COLO668 (cell line): ENCODE results near the gene ATXN7.

Experiments used
- DNase-seq: peaks from one replicate; lab custom pipeline; 2025; ENCODE audit not compliant: unreplicated experiment; lab: John Stamatoyannopoulos, UW

ATXN7 gene

GRCh38 chr3:63905731-63906620, 42.3 kb downstream of the ATXN7 start:
- no peak for DNase-seq

GRCh38 chr3:63908081-63908736, 44.5 kb downstream of the ATXN7 start:
- DNase-seq: no peak

GRCh38 chr3:63908776-63909175, 45.1 kb downstream of the ATXN7 start:
- no peak for DNase-seq

GRCh38 chr3:63909431-63909830, 45.8 kb downstream of the ATXN7 start:
- DNase-seq: no peak

DNA sequence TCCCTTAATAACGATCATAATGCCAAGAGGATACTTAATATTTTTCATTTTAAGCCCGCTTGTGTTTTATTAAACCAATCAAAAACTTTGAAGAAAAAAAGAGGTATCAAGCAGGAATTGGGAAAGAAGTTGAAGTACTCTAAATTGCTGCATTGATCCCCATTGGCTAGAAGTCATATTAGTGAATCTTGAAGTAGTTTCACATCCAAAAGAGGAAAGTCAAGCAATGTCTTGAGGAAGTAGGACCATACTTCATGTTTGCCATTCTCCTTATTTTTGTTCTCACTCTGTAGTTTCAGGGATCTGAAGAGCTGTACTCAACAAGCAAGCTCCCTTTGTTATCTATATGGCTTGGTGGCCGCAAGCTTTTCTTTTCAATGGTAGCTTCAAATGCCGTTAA, 46.3 kb downstream of the ATXN7 start:
- no peak for DNase-seq

GRCh38 chr3:63910891-63911290, 47.2 kb downstream of the ATXN7 start:
- no peak for DNase-seq

DNA sequence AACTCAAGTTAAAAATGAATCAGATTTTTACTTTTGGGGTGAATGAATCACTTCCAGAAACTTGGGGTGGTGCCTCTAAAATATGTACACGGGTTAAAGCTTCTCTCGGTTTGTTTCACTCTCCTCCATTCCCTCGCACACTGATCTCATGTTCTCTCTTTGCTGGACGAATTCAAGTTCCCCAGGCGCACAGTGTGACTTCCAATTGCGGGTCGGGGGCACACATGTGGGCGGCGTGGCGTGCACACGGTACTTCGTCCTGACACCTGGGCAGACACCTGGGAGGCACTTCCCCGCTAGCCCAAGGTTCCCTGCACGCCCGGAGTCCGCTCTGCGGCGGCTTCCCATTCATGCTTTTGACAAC, 47.8 kb downstream of the ATXN7 start:
- DNase-seq: no peak

- DNase-seq: peak; percentile 86
Observed at GRCh38 chr3:63911873-63912767, 48.5 kb downstream of the ATXN7 start, which contains the start of gene SCAANT1. Gene SCAANT1, minus strand, starts transcription at chr3:63912383.

DNA sequence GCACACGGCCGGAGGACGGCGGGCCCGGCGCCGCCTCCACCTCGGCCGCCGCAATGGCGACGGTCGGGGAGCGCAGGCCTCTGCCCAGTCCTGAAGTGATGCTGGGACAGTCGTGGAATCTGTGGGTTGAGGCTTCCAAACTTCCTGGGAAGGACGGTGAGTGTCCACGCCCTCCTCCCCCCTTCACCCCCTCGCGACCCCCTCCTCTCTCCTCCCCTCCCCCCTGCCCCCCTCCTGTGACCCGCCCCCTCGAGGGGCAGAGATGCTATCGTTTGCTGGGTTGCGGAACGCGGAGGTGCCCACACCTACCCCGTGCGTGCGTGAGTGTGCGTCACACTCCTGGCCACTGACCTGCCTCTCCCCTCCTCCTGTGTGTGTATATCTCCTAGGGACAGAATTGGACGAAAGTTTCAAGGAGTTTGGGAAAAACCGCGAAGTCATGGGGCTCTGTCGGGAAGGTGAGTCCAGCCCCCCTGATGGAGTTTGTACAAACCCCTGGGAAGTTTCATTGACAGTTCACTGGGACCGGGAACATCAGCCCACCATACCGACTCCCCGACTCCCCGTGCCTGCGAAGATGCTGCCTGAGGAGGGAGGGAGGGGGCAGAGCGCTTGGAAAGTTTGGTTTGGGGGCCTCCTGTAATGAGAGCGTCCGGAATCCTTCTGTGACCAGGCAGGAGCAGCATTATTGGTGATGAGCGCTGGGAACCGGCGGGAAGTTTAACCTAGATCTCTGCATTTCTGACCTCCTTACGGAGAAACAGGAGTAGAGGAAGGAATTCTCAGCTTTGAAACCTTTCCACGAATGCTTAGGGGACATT, 49.3 kb downstream of the ATXN7 start:
- DNase-seq: peak; percentile 40

DNA sequence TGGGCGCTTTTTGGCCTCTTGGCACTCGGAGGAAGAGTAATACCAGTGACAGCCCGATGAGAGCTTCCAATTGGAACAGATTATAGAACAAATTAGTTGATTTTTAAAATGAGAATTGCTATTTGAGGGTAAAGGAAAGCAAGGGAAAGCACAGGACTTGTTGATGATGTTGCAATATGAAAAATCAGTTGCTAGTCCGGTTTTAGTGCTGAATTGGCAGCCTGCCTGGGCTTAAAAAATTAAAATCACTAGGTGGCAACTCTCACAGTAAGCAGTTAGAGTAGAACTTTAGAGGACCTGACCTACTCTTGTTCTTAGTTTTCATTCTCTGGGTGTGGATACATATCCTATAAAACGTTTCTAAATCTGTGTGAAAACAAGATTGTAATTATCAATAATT, 50.6 kb downstream of the ATXN7 start:
- DNase-seq: no peak

- no peak for DNase-seq
Observed at GRCh38 chr3:63918321-63918720, 54.7 kb downstream of the ATXN7 start.

GRCh38 chr3:63920001-63920400, 56.3 kb downstream of the ATXN7 start:
- no peak for DNase-seq

DNA sequence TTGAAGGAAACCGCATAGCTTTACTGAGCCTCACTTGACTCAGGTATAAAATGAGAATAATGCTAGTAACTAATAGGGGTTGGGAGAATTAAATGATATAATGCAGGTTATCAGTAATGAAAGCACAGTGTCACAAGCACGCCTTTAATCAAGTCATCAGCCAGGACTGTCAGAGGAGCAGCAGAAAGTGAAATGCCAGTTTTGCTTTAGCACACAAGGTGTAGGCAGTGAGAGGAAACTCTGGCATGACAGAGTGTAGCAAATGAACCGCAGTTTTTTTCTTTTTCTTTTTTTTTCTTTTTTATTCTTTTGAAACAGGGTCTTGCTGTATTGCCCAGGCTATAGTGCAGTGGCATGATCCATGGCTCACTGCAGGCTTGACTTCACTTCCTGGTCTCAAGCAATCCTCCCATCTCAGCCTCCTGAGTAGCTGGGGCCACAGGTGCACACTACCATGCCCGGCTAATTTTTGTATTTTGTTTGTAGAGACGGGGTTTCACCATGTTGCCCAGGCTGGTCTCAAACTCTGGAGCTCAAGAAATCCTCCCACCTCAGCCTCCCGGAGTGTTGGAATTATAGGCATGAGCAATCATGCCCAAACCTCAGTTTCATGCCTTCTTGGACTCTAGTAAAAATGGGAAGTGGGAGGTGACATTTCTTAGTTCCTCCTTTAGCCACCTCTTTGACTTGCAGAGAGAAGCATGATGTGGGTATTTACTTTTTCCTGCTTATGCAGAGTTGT, 58.2 kb downstream of the ATXN7 start:
- DNase-seq: no peak

DNA sequence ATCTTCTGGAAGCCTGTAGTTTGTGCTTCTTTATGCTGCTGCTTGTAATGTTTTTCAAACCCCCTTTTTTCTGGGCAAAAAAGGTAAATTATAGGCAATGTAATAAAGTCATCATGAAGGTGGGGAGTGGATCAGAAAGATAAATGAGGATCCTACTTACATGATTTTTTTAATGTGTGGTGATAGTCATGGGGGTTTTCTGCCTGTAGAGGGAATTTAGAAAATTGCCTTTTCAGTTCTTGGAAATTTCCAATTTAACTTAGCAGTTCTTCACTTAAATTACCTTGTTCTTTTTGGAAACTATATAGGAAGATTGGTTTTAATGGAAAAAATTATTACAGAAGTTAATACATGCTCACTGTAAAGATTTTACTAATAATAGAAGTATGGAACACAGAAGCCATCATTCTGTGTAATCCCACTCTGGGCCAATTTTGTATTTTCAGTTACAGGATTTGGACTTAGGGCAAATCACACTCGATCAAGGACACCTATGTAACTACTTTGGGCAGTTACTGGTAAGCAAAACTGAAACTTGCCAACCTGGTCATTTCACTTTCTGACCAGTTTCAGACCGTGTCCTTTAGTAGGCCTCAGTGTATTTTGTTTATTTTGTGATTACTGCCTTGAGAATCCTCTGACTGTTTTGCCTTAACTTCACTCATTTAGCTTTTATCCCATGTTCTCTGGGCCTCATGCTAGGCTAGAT, 59.0 kb downstream of the ATXN7 start:
- DNase-seq: no peak

GRCh38 chr3:63926309-63926708, 62.6 kb downstream of the ATXN7 start:
- DNase-seq: no peak

DNA sequence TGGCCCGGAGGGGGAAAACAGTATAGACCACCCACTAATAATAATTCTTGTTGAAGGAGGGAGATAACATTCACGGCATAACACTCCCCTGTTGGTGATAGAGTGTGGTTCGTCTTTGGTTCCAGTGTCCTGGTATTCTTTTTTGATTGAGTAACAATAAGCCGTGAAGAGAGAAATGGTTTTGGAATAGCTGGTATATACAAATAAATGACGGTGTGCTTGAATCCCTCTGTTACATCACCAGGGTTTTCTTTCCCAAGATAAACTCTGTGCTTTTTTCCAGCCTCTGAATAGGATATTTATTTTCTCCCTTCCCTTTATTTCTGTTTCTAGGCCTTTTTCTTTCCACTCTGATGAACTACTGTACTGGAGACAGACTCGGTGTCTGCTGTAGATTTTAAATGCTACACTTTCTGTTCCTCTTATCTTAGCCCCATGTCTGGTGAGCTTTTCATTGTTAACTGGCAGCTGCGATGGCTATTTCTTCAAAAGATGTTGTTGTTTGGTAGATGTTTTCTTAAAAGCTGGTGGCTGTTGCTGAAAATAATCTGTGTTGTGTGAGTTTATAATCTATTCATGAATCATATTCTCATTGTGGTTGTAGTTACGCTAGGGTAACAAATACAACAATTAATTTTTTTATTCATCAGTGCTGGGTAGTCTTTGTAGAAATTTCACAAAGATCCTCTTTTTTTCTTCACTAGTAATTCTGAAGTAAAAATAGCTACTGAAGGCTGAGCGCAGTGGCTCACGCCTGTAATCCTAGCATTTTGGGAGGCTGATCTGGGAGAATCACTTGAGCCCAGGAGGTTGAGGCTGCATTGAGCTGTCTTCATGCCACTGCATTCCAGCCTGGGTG, 64.0 kb downstream of the ATXN7 start:
- no peak for DNase-seq

DNA sequence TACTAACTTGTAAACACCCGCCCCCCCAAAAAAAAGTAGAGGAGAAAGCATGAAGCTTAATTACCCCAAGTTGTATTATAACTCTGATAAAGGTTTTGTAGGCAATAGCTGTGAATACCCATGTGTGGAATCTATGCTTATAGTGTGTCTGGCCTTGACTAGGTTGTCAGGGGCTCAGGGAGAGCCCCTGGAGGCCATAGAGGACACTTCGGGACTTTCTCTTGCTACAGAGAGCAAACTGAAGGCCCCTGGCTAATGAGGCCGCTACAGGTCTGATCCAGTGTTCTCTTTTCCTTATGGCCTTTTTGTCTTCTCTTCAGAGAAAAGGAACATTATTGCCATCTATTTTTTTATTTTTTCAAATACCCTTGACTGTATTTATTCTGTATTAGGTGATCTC, 67.6 kb downstream of the ATXN7 start:
- no peak for DNase-seq

DNA sequence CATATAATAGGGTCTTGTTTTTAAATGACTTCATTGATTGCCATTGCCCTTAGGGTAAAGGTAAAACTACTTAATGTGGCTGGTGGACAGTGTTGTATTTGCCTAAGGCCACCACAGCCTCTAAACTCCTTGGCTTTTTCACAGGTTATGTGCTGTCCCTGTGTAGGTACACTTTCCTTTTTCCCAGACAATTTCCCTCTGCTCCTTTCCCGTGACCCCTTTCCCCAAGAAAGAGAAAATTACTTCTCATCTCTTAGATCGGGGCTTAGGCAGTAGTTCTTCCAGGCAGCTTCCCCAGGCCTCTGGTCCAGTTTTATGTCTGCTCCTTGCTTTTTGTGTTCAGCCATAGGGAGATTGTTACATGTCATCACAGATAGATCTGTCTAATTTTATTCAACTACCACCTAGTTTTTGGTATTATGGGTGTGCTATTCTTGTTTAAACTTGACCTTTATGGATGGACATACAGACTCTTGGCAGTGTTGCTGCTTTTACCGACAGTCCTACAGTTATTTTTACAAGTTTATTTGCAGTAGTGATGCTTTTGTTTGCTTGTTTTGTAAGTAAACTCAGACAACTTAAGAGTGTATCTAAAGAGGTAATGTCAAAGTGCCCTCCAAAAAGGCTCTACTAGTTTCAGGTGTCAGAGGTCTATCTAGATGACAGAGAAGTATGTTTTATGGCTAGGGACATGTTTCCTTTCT, 69.0 kb downstream of the ATXN7 start:
- no peak for DNase-seq
